ENCODE data around the gene STARD8. TPM values are rescaled to one million over a fixed set of nuclear protein-coding genes. Genes with fewer than 3 reads are reported as not detected.
A peak's percentile ranks its signal among the peaks of the same experiment; 100 is the strongest.
"Not testable (repeated sequence)": the region's sequence is repeated elsewhere in the genome, so short reads cannot be mapped to it uniquely, and the experiment has no call there.

STARD8 gene
- total RNA-seq (10 to 100 TPM in 1 of 4 donors, 1 to 10 TPM in 3; 5.3 to 10.7 (median 8.5) TPM), polyA plus RNA-seq (1 to 10 TPM in 2 of 3 donors, under 1 TPM in 1; 0.92 to 2.9 (median 2.4) TPM)

GRCh38 chrX:68647156-68647957, at the start of gene STARD8:
STARD8 (plus strand) TSS chrX:68647666; CDS start chrX:68647883, 217 bp downstream.
- no peaks in the 10 kb centered on the region for H3K36me3 ChIP-seq
- TF ChIP-seq CTCF (IDR thresholded peaks at IDR 0.05) (no peak), POLR2A (IDR thresholded peaks at IDR 0.05) (no peak), POLR2AphosphoS5 (IDR thresholded peaks at IDR 0.05) (no peak), EP300 (IDR thresholded peaks at IDR 0.05) (no peak)
- no peak for DNase-seq
- no peaks in the 10 kb centered on the region for H3K9me3 ChIP-seq
- intact Hi-C loops (cut with DNase I), result no loop called here
- H3K4me3 ChIP-seq, result peak within 1 kb of the TSS in 3 of 4 donors; percentile 29 to 37 (median 34)
- 11 to 20% methylated on average over 40 of the region's 40 CpGs for WGBS, 2 donors
- peaks cover 0 to 10% (median 4%) of the 10 kb centered on the region in 4 donors for H3K4me1 ChIP-seq
- no peak within 1 kb of the TSS for H3K27ac ChIP-seq
- no peaks in the 10 kb centered on the region for H3K27me3 ChIP-seq

DNA sequence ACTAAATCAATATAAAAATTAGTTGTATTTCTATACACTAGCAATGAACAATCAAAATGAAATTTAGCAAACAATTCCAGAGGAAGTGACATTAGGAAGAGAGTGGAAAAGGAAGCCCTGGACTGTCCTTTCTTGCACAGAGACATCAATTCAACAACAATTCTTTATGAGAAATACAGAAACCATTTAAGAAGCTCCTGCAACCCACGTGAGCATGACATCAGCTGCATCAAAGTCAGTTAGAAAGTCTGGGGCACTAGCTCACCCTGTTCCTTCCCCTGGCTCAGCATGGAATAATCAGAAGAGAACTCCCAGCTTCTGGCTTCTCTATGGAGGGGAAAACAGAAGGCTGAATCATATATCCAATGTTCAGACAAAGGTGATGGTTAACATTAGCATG, 48.6 kb upstream of the STARD8 start:
- H3K4me1 ChIP-seq, result no peaks in the 10 kb centered on the region
- H3K27ac ChIP-seq, result no peak overlapping the region
- no peak overlapping the region for H3K4me3 ChIP-seq
- no peaks in the 10 kb centered on the region for H3K36me3 ChIP-seq
- 18 to 57% methylated on average over 1 of the region's 1 CpG for WGBS, 2 donors
- H3K27me3 ChIP-seq, result no peaks in the 10 kb centered on the region
- TF ChIP-seq POLR2A (IDR thresholded peaks at IDR 0.05) (no peak), EP300 (IDR thresholded peaks at IDR 0.05) (no peak)
- intact Hi-C loops (cut with DNase I), result no loop called here
- no peaks in the 10 kb centered on the region for H3K9me3 ChIP-seq
- no peak for DNase-seq

DNA sequence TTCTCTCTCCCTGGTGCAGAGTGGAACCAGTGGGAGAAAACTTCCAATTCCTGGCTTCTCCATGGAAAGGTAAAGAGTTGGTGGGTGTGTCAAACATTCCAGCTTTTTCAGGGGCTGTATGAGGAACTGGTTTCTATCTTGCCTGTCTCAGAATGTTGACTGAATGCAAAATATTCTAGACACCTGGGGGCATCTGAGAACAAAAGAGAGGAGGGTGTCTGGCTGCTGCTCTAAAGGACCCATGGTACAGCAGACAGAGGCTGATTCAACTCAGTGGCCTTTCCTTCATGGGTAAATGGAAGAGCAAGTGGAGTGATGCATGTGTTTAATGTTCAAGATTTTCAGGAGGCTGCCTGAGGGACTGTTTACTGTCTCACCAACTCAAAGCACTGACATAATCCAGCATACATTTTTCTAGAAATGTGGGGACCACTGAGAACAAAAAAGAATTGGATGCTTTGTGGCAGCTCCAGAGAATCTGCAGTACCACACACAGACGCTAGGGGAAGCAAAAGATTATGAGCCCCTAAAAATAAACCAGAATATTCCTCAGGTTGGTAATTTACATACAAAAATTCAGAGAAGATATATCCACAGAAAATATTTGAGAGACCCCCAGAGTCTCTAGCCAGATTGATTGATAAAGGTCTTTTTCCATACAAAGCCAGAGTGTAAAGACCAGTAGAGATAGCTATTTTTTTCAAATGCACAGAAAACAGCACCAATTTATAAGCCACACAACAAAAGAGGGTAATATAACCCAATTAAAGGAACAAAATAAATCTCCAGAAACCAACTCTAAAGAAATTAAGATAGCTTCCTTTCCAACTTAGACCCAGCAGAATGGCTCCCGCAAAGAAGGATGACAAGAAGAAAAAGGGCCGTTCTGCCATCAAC, 48.0 kb upstream of the STARD8 start:
- intact Hi-C loops (cut with DNase I), result no loop called here
- WGBS, 2 donors, result 67 to 69% methylated on average over 3 of the region's 3 CpGs
- H3K36me3 ChIP-seq, result no peaks in the 10 kb centered on the region
- no peaks in the 10 kb centered on the region for H3K27me3 ChIP-seq
- DNase-seq, result no peak
- no peaks in the 10 kb centered on the region for H3K4me1 ChIP-seq
- no peak overlapping the region for H3K27ac ChIP-seq
- H3K4me3 ChIP-seq, result no peak overlapping the region
- TF ChIP-seq EP300 (IDR thresholded peaks at IDR 0.05) (no peak), CTCF (IDR thresholded peaks at IDR 0.05) (peak in 1 of 4 experiments; percentile 6)
- H3K9me3 ChIP-seq, result no peaks in the 10 kb centered on the region

DNA sequence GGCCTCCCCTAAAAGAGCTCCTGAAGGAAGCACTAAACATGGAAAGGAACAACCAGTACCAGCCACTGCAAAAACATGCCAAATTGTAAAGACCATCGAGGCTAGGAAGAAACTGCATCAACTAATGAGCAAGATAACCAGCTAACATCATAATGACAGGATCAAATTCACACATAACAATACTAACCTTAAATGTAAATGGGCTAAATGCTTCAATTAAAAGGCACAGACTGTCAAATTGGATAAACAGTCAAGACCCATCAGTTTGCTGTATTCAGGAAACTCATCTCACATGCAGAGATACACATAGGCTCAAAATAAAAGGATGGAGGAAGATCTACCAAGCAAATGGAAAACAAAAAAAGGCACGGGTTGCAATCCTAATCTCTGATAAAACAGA, 43.2 kb upstream of the STARD8 start:
- H3K4me3 ChIP-seq; H3K27ac ChIP-seq; intact Hi-C loops (cut with DNase I); H3K27me3 ChIP-seq; DNase-seq; H3K9me3 ChIP-seq; H3K36me3 ChIP-seq; H3K4me1 ChIP-seq: not testable (repeated sequence)
- 87 to 88% methylated on average over 1 of the region's 2 CpGs for WGBS, 2 donors

DNA sequence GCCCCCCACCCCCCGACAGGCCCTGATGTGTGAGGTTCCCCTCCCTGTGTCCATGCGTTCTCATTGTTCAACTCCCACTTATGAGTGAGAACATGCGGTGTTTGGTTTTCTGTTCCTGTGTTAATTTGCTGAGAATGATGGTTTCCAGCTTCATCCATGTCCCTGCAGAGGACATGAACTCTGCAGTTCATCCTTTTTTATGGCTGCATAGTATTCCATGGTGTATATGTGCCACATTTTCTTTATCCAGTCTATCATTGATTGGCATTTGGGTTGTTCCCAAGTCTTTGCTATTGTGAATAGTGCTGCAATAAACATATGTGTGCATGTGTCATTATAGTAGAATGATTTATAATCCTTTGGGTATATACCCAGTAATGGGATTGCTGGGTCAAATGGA, 32.7 kb upstream of the STARD8 start:
- DNase-seq; intact Hi-C loops (cut with DNase I); H3K9me3 ChIP-seq; H3K27me3 ChIP-seq; H3K4me3 ChIP-seq; H3K36me3 ChIP-seq; H3K27ac ChIP-seq; H3K4me1 ChIP-seq: not testable (repeated sequence)
- WGBS, 2 donors, result 94 to 97% methylated on average over 3 of the region's 3 CpGs

DNA sequence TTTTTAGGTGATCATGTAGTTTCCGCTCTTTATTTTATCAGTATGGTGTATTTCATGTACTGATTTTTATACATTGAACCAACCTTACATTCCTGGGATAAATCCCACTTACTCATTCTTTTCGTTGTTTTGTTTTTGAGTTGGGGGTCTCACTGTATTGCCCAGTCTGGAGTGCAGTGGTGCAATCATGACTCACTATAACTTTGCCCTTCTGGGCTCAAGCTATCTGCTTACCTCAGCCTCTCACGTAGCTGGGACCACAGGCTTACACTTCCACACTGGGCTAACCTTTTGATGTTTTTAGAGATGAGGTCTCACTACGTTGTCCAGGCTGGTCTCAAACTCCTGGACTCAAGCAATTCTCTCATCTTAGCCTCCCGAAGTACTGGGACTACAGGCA, 19.5 kb upstream of the STARD8 start:
- Histone ChIP-seq H3K27ac (no peak overlapping the region), H3K36me3 (no peaks in the 10 kb centered on the region), H3K4me3 (no peak overlapping the region), H3K9me3 (no peaks in the 10 kb centered on the region), H3K4me1 (no peaks in the 10 kb centered on the region), H3K27me3 (no peaks in the 10 kb centered on the region)
- TF ChIP-seq EP300 (IDR thresholded peaks at IDR 0.05) (no peak), POLR2A (IDR thresholded peaks at IDR 0.05) (no peak), POLR2AphosphoS5 (IDR thresholded peaks at IDR 0.05) (no peak), CTCF (IDR thresholded peaks at IDR 0.05) (no peak)
- no peak for DNase-seq
- 88 to 94% methylated on average over 5 of the region's 5 CpGs for WGBS, 2 donors
- intact Hi-C loops (cut with DNase I), result no loop called here

- H3K27ac ChIP-seq; intact Hi-C loops (cut with DNase I); DNase-seq; H3K4me1 ChIP-seq; H3K36me3 ChIP-seq; H3K4me3 ChIP-seq; H3K9me3 ChIP-seq; H3K27me3 ChIP-seq: not testable (repeated sequence)
- 34 to 68% methylated on average over 4 to 5 of the region's 7 CpGs for WGBS, 2 donors
Observed at GRCh38 chrX:68629936-68630335, 17.5 kb upstream of the STARD8 start.
